K562 (cell line): ENCODE data around the gene TMEM234. TPM values are rescaled to one million over a fixed set of nuclear protein-coding genes. Genes with fewer than 3 reads are reported as not detected.

Source experiments
- ARHGAP35 ChIP-seq: fragments of 450-650 bp; IDR thresholded peaks from 2 replicates; pipeline ENCODE4 v1.6.1; 2018; ENCODE audit not compliant: partially characterized antibody
- CHD1 ChIP-seq: fragments of 200-600 bp; sonication (generic); IDR thresholded peaks from one replicate; pipeline ENCODE4 v1.6.1; 2012; ENCODE audit warnings: mild to moderate bottlenecking, moderate library complexity, low read length, inconsistent platforms
- DLX4 ChIP-seq: fragments of 250-450 bp; sonication (Bioruptor Pico); IDR thresholded peaks from 2 replicates; pipeline ENCODE4 v1.6.1; 2021; ENCODE audit warnings: mild to moderate bottlenecking
- ERF ChIP-seq: fragments of 450-650 bp; formaldehyde crosslinking; IDR thresholded peaks from 2 replicates; pipeline ENCODE4 v1.4.0; 2020; ENCODE audit warnings: mild to moderate bottlenecking, mixed read lengths
- HNRNPH1 ChIP-seq: fragments of 200-400 bp; formaldehyde crosslinking; optimal IDR thresholded peaks from 2 replicates; pipeline ENCODE3; 2017; ENCODE audit warnings: low read depth, mild to moderate bottlenecking, low read length, moderate library complexity
- HNRNPUL1 ChIP-seq: fragments of 200-400 bp; formaldehyde crosslinking; IDR thresholded peaks from 2 replicates; pipeline ENCODE4 v1.6.1; 2017; ENCODE audit warnings: low read length
- PHF8 ChIP-seq: fragments of 200-600 bp; sonication (generic); IDR thresholded peaks from 2 replicates; pipeline ENCODE4 v1.6.1; 2012; ENCODE audit warnings: mixed run types, mild to moderate bottlenecking, inconsistent platforms, low read length, moderate library complexity, borderline replicate concordance
- RBM22 ChIP-seq: fragments of 200-400 bp; formaldehyde crosslinking; IDR thresholded peaks from 2 replicates; pipeline ENCODE4 v1.6.1; 2018; ENCODE audit warnings: low read length, low read depth; ENCODE audit not compliant: poor library complexity, severe bottlenecking
- SNRNP70 ChIP-seq: fragments of 200-400 bp; formaldehyde crosslinking; optimal IDR thresholded peaks from 2 replicates; pipeline ENCODE3; 2017; ENCODE audit warnings: low read depth, low read length
- STAT5B ChIP-seq: fragments of 250-450 bp; sonication (Bioruptor Pico); IDR thresholded peaks from 2 replicates; pipeline ENCODE4 v1.8.0; 2021; ENCODE audit warnings: mild to moderate bottlenecking, inconsistent platforms
- TOE1 ChIP-seq, 2 experiments: fragments of 450-650 bp in 1 of 2; sonication (generic) in 1 of 2; formaldehyde crosslinking in 1 of 2; IDR thresholded peaks; 2 replicates each; pipeline versions ENCODE4 v1.7.1 to v1.8.0; 2016 to 2022; ENCODE audit warnings: borderline replicate concordance in 2 of 2, mild to moderate bottlenecking in 2 of 2, antibody characterized with exemption in 1 of 2, inconsistent platforms in 1 of 2, low read depth in 1 of 2, missing genetic modification reagents in 1 of 2, moderate library complexity in 1 of 2
- XRCC4 ChIP-seq: IDR thresholded peaks from one replicate; pipeline ENCODE4 v1.6.1; 2011; ENCODE audit not compliant: insufficient read depth, insufficient read length; ENCODE audit errors: extremely low read depth
- ZNF274 ChIP-seq: IDR thresholded peaks from 2 replicates; pipeline ENCODE4 v1.6.1; 2011; ENCODE audit warnings: low read depth, mild to moderate bottlenecking, low read length, moderate library complexity, borderline replicate concordance
- ZNF583 ChIP-seq: fragments of 250-450 bp; sonication (Bioruptor Pico); IDR thresholded peaks from 2 replicates; pipeline ENCODE4 v1.4.0; 2020
- polyA plus RNA-seq, 8 experiments: library from polyadenylated mRNA; depleted of rRNA in 4 of 8; stranded (reverse) in 5 of 8; unstranded in 3 of 8; fragments of >200 nt; fragmentation: Nextera tagmentation in 2 of 8; fragmentation: Illumina TruSeq in 1 of 8; extraction: Ambion mirVana in 2 of 8; extraction: Trizol in 1 of 8; gene quantifications; 2 replicates each; pipeline versions ENCODE4 v1.2.1 to v1.2.3, GENCODE V29; 2011 to 2014; ENCODE audit warnings: inconsistent platforms in 1 of 8, missing spikeins in 1 of 8
- total RNA-seq, 7 experiments: library from RNA; depleted of rRNA in 6 of 7; stranded (reverse); fragments of >200 nt in 6 of 7; fragmentation: Illumina TruSeq in 2 of 7; extraction: Trizol in 2 of 7; gene quantifications; 2 replicates each; pipeline versions ENCODE4 v1.2.1 to v1.2.3, GENCODE V29; 2011 to 2021; ENCODE audit warnings: low replicate concordance in 1 of 7
- TF ChIP-seq, protein P1 (sequence below): sonication (generic); formaldehyde crosslinking; IDR thresholded peaks from 2 replicates; pipeline ENCODE4 v1.8.0; 2022; ENCODE audit warnings: mild to moderate bottlenecking, missing genetic modification reagents
- TF ChIP-seq, protein P2 (sequence below): fragments of 250-450 bp; sonication (Bioruptor Pico); IDR thresholded peaks from 2 replicates; pipeline ENCODE4 v1.4.0; 2020; ENCODE audit warnings: mild to moderate bottlenecking, moderate library complexity, borderline replicate concordance
- TF ChIP-seq, protein P3 (sequence below): fragments of 450-650 bp; formaldehyde crosslinking; conservative IDR thresholded peaks from 2 replicates; pipeline ENCODE4 v1.4.0; 2022; ENCODE audit warnings: mild to moderate bottlenecking, missing genetic modification characterization

The TMEM234 gene
- total and polyA plus RNA-seq, 9 of the 15 experiments (the other 6 are each of a cell fraction or from before 2014, with no cell fraction given): 5.0 to 12.9 (median 7.6) TPM

DNA sequence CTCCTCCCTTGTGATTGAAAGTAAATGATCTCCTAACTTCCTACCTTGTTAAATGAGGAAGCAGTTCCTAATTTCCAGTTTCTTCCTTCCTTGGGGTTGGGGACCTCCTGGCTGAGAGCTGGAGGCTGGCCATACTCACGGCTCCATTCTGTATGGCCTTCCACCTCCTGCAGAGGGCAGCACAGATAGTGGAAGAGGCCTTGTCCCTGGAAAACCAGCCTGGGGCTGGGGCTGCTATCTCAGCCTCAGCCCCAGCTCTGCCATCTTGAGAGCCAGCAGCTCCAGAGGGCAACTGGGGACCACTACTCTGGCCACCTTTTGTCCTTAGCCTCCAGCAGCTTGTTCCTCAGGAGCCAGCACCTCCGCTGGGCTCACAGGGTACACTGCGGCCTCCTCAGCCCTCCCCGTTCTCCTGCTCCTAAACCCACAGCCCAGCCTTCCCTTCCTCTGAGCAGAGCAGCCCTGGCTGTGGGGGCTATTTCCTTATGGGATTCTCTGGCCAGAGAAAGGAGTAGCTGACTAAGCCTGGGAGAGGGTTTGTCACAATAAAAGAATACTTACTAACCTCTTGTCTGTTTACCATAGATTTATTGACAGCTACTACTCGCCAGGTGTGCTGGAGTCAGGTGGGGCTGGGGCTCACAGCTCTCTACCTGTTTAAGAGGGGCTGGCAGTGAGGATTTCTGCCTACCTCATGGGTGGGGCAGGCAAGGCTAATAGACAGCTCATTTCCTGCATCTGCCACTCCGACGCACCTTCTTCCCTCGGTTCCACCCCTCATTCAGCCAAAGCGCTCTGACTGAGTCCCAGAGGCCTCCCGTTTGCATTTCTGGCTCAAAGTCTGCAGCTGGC, 6.3 kb downstream of the TMEM234 start (continued):
- TF ChIP-seq DLX4 (no peak), HNRNPUL1 (no peak), ERF (CRISPR knock-in tag) (no peak), PHF8 (no peak), SNRNP70 (no peak), HNRNPH1 (no peak), TOE1 (IDR thresholded peaks at IDR 0.05; ENCODE audit: borderline replicate concordance) (no peak), TOE1 (CRISPR knock-in tag; IDR thresholded peaks at IDR 0.05; ENCODE audit: borderline replicate concordance, low read depth) (0 out of 2 replicates have a peak, but pooled peaks have one; percentile 35), ARHGAP35 (no peak), ZNF274 (no peak), ZNF583 (CRISPR knock-in tag) (no peak), RBM22 (no peak), STAT5B (CRISPR knock-in tag) (no peak), XRCC4 (no peak), CHD1 (no peak)
- TF ChIP-seq, protein P1, sequence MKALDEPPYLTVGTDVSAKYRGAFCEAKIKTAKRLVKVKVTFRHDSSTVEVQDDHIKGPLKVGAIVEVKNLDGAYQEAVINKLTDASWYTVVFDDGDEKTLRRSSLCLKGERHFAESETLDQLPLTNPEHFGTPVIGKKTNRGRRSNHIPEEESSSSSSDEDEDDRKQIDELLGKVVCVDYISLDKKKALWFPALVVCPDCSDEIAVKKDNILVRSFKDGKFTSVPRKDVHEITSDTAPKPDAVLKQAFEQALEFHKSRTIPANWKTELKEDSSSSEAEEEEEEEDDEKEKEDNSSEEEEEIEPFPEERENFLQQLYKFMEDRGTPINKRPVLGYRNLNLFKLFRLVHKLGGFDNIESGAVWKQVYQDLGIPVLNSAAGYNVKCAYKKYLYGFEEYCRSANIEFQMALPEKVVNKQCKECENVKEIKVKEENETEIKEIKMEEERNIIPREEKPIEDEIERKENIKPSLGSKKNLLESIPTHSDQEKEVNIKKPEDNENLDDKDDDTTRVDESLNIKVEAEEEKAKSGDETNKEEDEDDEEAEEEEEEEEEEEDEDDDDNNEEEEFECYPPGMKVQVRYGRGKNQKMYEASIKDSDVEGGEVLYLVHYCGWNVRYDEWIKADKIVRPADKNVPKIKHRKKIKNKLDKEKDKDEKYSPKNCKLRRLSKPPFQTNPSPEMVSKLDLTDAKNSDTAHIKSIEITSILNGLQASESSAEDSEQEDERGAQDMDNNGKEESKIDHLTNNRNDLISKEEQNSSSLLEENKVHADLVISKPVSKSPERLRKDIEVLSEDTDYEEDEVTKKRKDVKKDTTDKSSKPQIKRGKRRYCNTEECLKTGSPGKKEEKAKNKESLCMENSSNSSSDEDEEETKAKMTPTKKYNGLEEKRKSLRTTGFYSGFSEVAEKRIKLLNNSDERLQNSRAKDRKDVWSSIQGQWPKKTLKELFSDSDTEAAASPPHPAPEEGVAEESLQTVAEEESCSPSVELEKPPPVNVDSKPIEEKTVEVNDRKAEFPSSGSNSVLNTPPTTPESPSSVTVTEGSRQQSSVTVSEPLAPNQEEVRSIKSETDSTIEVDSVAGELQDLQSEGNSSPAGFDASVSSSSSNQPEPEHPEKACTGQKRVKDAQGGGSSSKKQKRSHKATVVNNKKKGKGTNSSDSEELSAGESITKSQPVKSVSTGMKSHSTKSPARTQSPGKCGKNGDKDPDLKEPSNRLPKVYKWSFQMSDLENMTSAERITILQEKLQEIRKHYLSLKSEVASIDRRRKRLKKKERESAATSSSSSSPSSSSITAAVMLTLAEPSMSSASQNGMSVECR (CRISPR knock-in tag): no peak
- TF ChIP-seq, protein P2, sequence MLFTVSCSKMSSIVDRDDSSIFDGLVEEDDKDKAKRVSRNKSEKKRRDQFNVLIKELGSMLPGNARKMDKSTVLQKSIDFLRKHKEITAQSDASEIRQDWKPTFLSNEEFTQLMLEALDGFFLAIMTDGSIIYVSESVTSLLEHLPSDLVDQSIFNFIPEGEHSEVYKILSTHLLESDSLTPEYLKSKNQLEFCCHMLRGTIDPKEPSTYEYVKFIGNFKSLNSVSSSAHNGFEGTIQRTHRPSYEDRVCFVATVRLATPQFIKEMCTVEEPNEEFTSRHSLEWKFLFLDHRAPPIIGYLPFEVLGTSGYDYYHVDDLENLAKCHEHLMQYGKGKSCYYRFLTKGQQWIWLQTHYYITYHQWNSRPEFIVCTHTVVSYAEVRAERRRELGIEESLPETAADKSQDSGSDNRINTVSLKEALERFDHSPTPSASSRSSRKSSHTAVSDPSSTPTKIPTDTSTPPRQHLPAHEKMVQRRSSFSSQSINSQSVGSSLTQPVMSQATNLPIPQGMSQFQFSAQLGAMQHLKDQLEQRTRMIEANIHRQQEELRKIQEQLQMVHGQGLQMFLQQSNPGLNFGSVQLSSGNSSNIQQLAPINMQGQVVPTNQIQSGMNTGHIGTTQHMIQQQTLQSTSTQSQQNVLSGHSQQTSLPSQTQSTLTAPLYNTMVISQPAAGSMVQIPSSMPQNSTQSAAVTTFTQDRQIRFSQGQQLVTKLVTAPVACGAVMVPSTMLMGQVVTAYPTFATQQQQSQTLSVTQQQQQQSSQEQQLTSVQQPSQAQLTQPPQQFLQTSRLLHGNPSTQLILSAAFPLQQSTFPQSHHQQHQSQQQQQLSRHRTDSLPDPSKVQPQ (CRISPR knock-in tag): no peak
- TF ChIP-seq, protein P3, sequence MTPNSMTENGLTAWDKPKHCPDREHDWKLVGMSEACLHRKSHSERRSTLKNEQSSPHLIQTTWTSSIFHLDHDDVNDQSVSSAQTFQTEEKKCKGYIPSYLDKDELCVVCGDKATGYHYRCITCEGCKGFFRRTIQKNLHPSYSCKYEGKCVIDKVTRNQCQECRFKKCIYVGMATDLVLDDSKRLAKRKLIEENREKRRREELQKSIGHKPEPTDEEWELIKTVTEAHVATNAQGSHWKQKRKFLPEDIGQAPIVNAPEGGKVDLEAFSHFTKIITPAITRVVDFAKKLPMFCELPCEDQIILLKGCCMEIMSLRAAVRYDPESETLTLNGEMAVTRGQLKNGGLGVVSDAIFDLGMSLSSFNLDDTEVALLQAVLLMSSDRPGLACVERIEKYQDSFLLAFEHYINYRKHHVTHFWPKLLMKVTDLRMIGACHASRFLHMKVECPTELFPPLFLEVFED: no peak
